ENCODE data around the gene RPA1.

DNA sequence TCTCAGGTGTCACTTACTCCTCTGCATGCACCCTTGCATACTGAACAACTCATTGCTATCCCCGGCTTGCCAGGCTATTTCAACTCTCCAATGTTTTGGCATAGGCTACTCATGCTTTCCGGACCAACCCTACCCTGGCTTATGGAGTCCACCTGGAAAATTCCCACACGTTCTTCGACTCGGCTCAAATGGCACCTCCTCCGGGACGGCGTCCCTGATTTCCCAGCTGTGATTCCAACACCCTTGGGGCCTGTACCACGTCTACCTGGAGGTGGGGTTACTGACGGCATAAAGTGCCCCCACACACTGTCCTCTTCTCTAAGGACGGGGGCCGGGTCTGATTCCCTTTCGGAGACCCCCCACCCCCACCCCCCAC, 601 bp upstream of the RPA1 start:
- TF ChIP-seq, protein P1, sequence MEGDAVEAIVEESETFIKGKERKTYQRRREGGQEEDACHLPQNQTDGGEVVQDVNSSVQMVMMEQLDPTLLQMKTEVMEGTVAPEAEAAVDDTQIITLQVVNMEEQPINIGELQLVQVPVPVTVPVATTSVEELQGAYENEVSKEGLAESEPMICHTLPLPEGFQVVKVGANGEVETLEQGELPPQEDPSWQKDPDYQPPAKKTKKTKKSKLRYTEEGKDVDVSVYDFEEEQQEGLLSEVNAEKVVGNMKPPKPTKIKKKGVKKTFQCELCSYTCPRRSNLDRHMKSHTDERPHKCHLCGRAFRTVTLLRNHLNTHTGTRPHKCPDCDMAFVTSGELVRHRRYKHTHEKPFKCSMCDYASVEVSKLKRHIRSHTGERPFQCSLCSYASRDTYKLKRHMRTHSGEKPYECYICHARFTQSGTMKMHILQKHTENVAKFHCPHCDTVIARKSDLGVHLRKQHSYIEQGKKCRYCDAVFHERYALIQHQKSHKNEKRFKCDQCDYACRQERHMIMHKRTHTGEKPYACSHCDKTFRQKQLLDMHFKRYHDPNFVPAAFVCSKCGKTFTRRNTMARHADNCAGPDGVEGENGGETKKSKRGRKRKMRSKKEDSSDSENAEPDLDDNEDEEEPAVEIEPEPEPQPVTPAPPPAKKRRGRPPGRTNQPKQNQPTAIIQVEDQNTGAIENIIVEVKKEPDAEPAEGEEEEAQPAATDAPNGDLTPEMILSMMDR (IDR thresholded peaks at IDR 0.05; ENCODE audit: low read length), result no peak
- no peak for TF ChIP-seq EZH2 (optimal IDR thresholded peaks at IDR 0.05; ENCODE audit: low read depth, low read length)
- no peak for TF ChIP-seq EZH2phosphoT487 (IDR thresholded peaks at IDR 0.05; ENCODE audit: low read length)

All from MM.1S (cell line).